Mammary epithelial cell (primary cell): Measurements from ENCODE around the gene OCRL.
"Not testable (repeated sequence)": the region's sequence is repeated elsewhere in the genome, so short reads cannot be mapped to it uniquely, and the experiment has no call there.

Experiments used
- EZH2 ChIP-seq: IDR thresholded peaks from 2 replicates; pipeline ENCODE4 v1.6.1; 2012; ENCODE audit warnings: low read length, inconsistent platforms, borderline replicate concordance
- TF ChIP-seq, protein P1 (sequence below), 2 donors: IDR thresholded peaks in 1 of 2; conservative IDR thresholded peaks in 1 of 2; 2 replicates each; pipeline ENCODE4 v1.5.1; 2011 to 2012; ENCODE audit warnings: inconsistent platforms in 2 of 2, low read length in 2 of 2, mild to moderate bottlenecking in 2 of 2, control low read depth in 1 of 2, low read depth in 1 of 2; ENCODE audit not compliant: insufficient read depth in 1 of 2; ENCODE audit errors: extremely low read depth in 1 of 2

DNA sequence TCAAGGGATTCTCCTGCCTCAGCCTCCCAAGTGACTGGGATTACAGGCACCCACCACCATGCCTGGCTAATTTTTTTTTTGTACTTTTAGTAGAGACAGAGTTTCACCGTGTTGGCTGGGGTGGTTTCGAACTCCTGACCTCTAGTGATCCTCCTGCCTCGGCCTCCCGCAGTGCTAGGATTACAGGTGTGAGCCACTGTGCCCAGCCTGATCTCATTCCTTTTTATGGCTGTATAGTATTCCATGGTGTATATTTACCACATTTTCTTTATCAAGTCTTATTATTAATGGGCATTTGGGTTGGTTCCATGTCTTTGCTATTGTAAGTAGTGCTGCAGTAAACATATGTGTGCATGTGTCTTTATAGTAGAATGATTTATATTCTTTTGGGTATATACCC, 33.6 kb downstream of the OCRL start:
- TF ChIP-seq, protein P1, sequence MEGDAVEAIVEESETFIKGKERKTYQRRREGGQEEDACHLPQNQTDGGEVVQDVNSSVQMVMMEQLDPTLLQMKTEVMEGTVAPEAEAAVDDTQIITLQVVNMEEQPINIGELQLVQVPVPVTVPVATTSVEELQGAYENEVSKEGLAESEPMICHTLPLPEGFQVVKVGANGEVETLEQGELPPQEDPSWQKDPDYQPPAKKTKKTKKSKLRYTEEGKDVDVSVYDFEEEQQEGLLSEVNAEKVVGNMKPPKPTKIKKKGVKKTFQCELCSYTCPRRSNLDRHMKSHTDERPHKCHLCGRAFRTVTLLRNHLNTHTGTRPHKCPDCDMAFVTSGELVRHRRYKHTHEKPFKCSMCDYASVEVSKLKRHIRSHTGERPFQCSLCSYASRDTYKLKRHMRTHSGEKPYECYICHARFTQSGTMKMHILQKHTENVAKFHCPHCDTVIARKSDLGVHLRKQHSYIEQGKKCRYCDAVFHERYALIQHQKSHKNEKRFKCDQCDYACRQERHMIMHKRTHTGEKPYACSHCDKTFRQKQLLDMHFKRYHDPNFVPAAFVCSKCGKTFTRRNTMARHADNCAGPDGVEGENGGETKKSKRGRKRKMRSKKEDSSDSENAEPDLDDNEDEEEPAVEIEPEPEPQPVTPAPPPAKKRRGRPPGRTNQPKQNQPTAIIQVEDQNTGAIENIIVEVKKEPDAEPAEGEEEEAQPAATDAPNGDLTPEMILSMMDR (conservative IDR thresholded peaks at IDR 0.05 in 1 of 2, IDR thresholded peaks at IDR 0.05 in 1 of 2; ENCODE audit: extremely low read depth in 1 of 2, insufficient read depth in 1 of 2, low read depth in 1 of 2, low read length in 2 of 2), result not testable (repeated sequence)
- TF ChIP-seq EZH2, result not testable (repeated sequence)
